Measurements from ENCODE around the gene TARS3.
A peak's percentile ranks its signal among the peaks of the same experiment; 100 is the strongest.

Gene TARS3

GRCh38 chr15:101614761-101615160, 109.5 kb downstream of the TARS3 start:
- no peak for DNase-seq
- no peak for TF ChIP-seq CTCF (IDR thresholded peaks at IDR 0.05)
- Mint-ChIP-seq H3K27me3 (ENCODE audit: low read depth, poor library complexity) (peaks cover 16% of the 10 kb centered on the region), H3K36me3 (ENCODE audit: low read depth) (no peaks in the 10 kb centered on the region), H3K27ac (no peak overlapping the region), H3K4me1 (peaks cover 95% of the 10 kb centered on the region), H3K9me3 (no peaks in the 10 kb centered on the region), H3K4me3 (no peak overlapping the region)

GRCh38 chr15:101614001-101614585, 110.2 kb downstream of the TARS3 start:
- Mint-ChIP-seq H3K36me3 (ENCODE audit: low read depth) (no peaks in the 10 kb centered on the region), H3K27ac (peak overlapping the region; percentile 85), H3K27me3 (ENCODE audit: low read depth, poor library complexity) (peaks cover 16% of the 10 kb centered on the region), H3K9me3 (no peaks in the 10 kb centered on the region), H3K4me1 (peaks cover 90% of the 10 kb centered on the region), H3K4me3 (no peak overlapping the region)
- no peak for DNase-seq
- TF ChIP-seq CTCF (IDR thresholded peaks at IDR 0.05), result no peak

GRCh38 chr15:101613130-101614000, 110.9 kb downstream of the TARS3 start:
- no peak for TF ChIP-seq CTCF (IDR thresholded peaks at IDR 0.05)
- Mint-ChIP-seq H3K4me3 (peak overlapping the region; percentile 54), H3K27ac (peak overlapping the region; percentile 94)

GRCh38 chr15:101612676-101613075, 111.6 kb downstream of the TARS3 start:
- peaks cover 77% of the 10 kb centered on the region for H3K4me1 Mint-ChIP-seq
- no peaks in the 10 kb centered on the region for H3K9me3 Mint-ChIP-seq
- H3K27me3 Mint-ChIP-seq (ENCODE audit: low read depth, poor library complexity), result peaks cover 13% of the 10 kb centered on the region
- H3K27ac Mint-ChIP-seq, result no peak overlapping the region
- H3K4me3 Mint-ChIP-seq, result no peak overlapping the region
- H3K36me3 Mint-ChIP-seq (ENCODE audit: low read depth), result no peaks in the 10 kb centered on the region
- DNase-seq, result no peak
- TF ChIP-seq CTCF (IDR thresholded peaks at IDR 0.05), result no peak

More at GRCh38 chr15:101613130-101614000, 110.9 kb downstream of the TARS3 start:
- Mint-ChIP-seq H3K9me3 (no peaks in the 10 kb centered on the region), H3K36me3 (ENCODE audit: low read depth) (no peaks in the 10 kb centered on the region), H3K4me1 (peaks cover 83% of the 10 kb centered on the region), H3K27me3 (ENCODE audit: low read depth, poor library complexity) (peaks cover 16% of the 10 kb centered on the region)
- DNase-seq, result no peak

- H3K4me3 Mint-ChIP-seq, result no peak overlapping the region
- no peak overlapping the region for H3K27ac Mint-ChIP-seq
- H3K9me3 Mint-ChIP-seq, result no peaks in the 10 kb centered on the region
- H3K4me1 Mint-ChIP-seq, result peaks cover 68% of the 10 kb centered on the region
- DNase-seq, result no peak
- H3K36me3 Mint-ChIP-seq (ENCODE audit: low read depth), result no peaks in the 10 kb centered on the region
- no peak for TF ChIP-seq CTCF (IDR thresholded peaks at IDR 0.05)
- peaks cover 10% of the 10 kb centered on the region for H3K27me3 Mint-ChIP-seq (ENCODE audit: low read depth, poor library complexity)
Measured at GRCh38 chr15:101611580-101612299, 112.5 kb downstream of the TARS3 start.
